Transverse colon (tissue), 4 donors: ENCODE data around the gene BEST4. TPM values are rescaled to one million over a fixed set of nuclear protein-coding genes. Genes with fewer than 3 reads are reported as not detected.

Experiments
- small RNA-seq, 4 donors: library from RNA; depleted of rRNA; stranded (forward); fragments of <200 nt; gene quantifications; one replicate each; pipeline ENCODE3, GENCODE V24; 2016
- total RNA-seq, 4 donors: library from RNA; depleted of rRNA; stranded (reverse); fragments of >200 nt; gene quantifications; one replicate each; pipeline ENCODE4 v1.1.0, GENCODE V29; 2016

Gene BEST4
- total RNA-seq, 4 donors from 2014 or later = 48.8 to 208 (median 92.3) TPM

Small RNA genes lying within 50 kb of the gene (small RNA-seq; reads per million reads assigned to genes)
- gene SNORD38A = 458 to 641 (median 545) reads per million in 4 donors
- gene SNORD38B = 0 reads per million in 4 donors
- gene SNORD46 = 1,020 to 4,725 (median 1,675) reads per million in 4 donors
- gene SNORD55 = 0 reads per million in 4 donors

Other genes with a start within 250 kb of the BEST4 start
- 10 to 100 TPM; 14.2 to 40.8 (median 22.9) TPM for gene TMEM53, start 113.7 kb downstream of the BEST4 start, total RNA-seq
- gene ARMH1, start 113.5 kb downstream of the BEST4 start, total RNA-seq = 1 to 10 TPM in 1 of 4 donors, under 1 TPM in 2, not detected in 1; 0.40 to 2.5 (median 0.96) TPM
- gene RNU5D-1, start 57.0 kb downstream of the BEST4 start, total RNA-seq = not detected
- gene KIF2C, start 48.3 kb downstream of the BEST4 start, total RNA-seq = 1 to 10 TPM in 2 of 4 donors, under 1 TPM in 1, not detected in 1; 0.95 to 8.0 (median 1.9) TPM
- 1,000 to 10,000 TPM in 3 of 4 donors, 100 to 1,000 TPM in 1; 505 to 1,630 (median 1,282) TPM for gene RPS8, start 12.6 kb downstream of the BEST4 start, total RNA-seq
- gene PLK3, start 12.2 kb upstream of the BEST4 start, total RNA-seq = 10 to 100 TPM; 12.4 to 87.2 (median 16.3) TPM
- gene DYNLT4, start 19.2 kb upstream of the BEST4 start, total RNA-seq = 1 to 10 TPM in 1 of 4 donors, not detected in 3; 1.4 TPM
- gene BTBD19, start 20.4 kb upstream of the BEST4 start, total RNA-seq = 10 to 100 TPM in 1 of 4 donors, 1 to 10 TPM in 3; 1.5 to 22.1 (median 3.7) TPM
- gene PTCH2, start 55.1 kb upstream of the BEST4 start, total RNA-seq = 1 to 10 TPM in 1 of 4 donors, under 1 TPM in 2, not detected in 1; 0.14 to 1.2 (median 0.64) TPM
- 10 to 100 TPM in 1 of 4 donors, 1 to 10 TPM in 3; 1.4 to 15.6 (median 8.3) TPM for gene EIF2B3, start 198.4 kb upstream of the BEST4 start, total RNA-seq
- gene HECTD3, start 223.2 kb upstream of the BEST4 start, total RNA-seq = 100 to 1,000 TPM in 3 of 4 donors, 10 to 100 TPM in 1; 70.5 to 321 (median 133) TPM
- 10 to 100 TPM; 46.4 to 85.7 (median 63.9) TPM for gene UROD, start 224.1 kb upstream of the BEST4 start, total RNA-seq